Measurements from ENCODE around the gene MGAT5.
A peak's percentile ranks its signal among the peaks of the same experiment; 100 is the strongest.

Gene MGAT5

DNA sequence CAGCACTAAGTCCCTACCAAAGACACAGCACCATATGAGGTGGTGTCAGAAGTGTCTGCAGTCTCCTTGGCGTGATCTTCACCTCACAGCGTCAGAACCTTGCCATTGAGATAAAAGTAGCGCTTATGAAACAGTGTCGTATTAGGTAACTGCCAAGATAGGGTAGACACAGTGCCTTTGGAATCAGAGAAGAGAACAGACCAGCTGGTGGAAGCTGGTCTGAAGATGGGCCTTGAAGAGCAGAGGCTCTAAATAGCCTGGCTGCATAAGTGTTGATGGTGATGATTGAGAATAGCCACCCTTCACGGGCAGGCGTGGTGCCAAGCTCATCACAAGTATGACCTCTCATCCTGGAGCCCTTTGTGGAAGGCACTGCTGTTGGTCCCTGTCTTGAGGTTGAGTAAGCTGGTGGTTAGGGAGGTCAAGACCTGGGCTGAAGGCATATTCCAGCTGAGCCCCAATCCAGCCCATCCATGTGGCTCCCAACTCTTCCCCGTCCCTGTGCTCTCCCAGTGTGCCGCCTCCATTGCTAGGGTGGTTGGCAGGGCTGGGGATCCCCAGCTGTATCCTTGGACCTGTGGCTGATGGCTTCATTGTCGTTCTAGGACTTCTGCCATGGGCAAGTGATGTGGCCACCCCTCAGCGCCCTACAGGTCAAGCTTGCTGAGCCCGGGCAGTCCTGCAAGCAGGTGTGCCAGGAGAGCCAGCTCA is 187.4 kb downstream of the MGAT5 start:
- Mint-ChIP-seq H3K36me3 (ENCODE audit: low read depth) (peaks cover 73% of the 10 kb centered on the region), H3K4me1 (ENCODE audit: low read depth) (no peaks in the 10 kb centered on the region), H3K27ac (peak overlapping the region; percentile 8), H3K27me3 (no peaks in the 10 kb centered on the region), H3K9me3 (no peaks in the 10 kb centered on the region), H3K4me3 (no peak overlapping the region)
- DNase-seq = no peak

DNA sequence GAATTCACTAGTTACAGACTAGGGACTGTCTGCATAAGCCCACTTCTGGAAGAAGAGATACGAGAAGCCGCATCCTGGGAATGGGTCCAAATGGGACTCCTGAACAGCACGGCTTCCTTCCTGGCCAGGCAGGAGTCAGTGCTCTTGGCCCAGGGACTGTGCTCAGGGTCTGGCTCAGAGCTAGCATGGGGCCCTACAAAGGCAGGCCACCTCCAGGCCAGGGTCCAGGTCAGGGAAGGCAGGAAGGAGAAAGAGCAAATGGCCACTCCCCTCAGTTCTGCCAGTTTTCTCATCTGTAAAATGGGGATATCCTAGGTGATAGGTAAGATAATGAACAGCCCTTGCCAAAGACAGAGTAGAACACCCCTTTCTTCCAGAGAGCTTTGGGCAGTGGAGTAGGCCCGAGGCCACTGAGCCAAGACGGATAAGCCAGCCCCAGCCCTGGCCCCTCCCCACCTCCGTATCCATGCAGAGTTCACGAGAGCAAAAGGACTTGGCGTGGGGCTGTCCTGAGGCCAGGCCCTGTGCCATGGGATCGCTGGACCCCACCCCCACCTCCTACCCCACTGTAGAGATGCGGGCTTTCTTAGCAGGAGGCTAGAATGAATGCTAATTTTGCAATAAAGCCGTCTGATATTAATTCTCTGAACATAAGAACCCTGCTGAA is 190.1 kb downstream of the MGAT5 start:
- Mint-ChIP-seq H3K4me1 (ENCODE audit: low read depth) (no peaks in the 10 kb centered on the region), H3K27me3 (no peaks in the 10 kb centered on the region), H3K9me3 (no peaks in the 10 kb centered on the region), H3K4me3 (no peak overlapping the region), H3K36me3 (ENCODE audit: low read depth) (peaks cover 75% of the 10 kb centered on the region), H3K27ac (no peak overlapping the region)
- no peak for DNase-seq

GRCh38 chr2:134445116-134445515 is 191.2 kb downstream of the MGAT5 start:
- H3K27me3 Mint-ChIP-seq = no peaks in the 10 kb centered on the region
- H3K27ac Mint-ChIP-seq = peak overlapping the region; percentile 33
- no peaks in the 10 kb centered on the region for H3K9me3 Mint-ChIP-seq
- no peak overlapping the region for H3K4me3 Mint-ChIP-seq
- H3K4me1 Mint-ChIP-seq (ENCODE audit: low read depth) = no peaks in the 10 kb centered on the region
- DNase-seq = no peak
- peaks cover 74% of the 10 kb centered on the region for H3K36me3 Mint-ChIP-seq (ENCODE audit: low read depth)

DNA sequence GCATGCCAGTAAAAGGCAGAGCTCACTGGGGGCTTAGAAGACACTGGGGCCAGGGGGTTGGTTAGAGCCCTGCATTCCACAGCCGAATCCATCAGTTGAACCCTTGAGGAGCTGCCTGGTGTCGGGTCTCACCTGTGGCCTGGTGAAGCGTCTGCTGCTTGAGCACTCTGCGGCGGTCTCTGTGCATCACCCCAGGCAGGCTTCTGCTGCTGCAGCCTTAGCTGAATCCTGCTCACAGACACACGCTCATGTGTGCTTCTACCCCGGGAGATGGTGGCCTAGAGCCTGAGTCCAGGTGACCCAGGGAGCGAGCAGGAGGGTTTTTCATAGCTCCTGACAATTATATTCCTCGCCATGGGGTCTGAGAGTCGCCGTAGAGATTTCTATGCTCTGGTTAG is 192.1 kb downstream of the MGAT5 start:
- Mint-ChIP-seq H3K36me3 (ENCODE audit: low read depth) (peaks cover 77% of the 10 kb centered on the region), H3K27me3 (no peaks in the 10 kb centered on the region), H3K4me3 (no peak overlapping the region), H3K27ac (peak overlapping the region; percentile 33), H3K4me1 (ENCODE audit: low read depth) (no peaks in the 10 kb centered on the region), H3K9me3 (no peaks in the 10 kb centered on the region)
- no peak for DNase-seq

DNA sequence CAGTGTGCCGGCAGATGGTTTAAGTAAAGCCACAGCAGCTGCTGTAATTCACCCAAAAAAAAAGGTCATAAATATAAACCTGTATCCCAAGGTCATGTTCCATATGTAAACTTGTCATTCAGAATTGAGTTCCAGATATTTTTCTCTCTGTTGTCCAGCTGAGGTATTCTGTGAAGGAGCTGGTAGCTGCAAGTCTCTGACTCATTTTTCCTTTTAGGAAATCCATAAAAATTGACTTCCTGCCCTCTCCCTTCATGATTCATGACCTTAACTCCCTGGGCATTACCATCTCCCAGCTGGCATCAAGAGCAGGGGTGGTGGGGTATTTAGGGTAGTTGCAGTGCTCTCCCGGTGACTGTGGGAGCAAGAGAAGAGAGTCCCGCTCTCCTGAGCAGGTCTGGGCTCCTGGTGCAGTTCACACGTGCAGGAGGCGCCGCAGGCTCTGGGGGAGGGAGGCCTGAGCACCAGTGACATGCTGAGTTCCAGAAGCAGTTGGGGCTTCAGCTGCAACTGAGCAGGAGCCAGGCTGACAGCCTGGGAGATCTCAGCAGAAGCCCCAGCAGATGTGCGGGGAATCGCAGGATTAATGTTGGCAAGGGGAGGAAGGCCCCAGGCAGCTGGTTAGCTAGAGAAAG is 192.6 kb downstream of the MGAT5 start:
- DNase-seq = no peak
- H3K36me3 Mint-ChIP-seq (ENCODE audit: low read depth) = peaks cover 75% of the 10 kb centered on the region
- H3K27me3 Mint-ChIP-seq = no peaks in the 10 kb centered on the region
- no peak overlapping the region for H3K4me3 Mint-ChIP-seq
- no peaks in the 10 kb centered on the region for H3K9me3 Mint-ChIP-seq
- no peaks in the 10 kb centered on the region for H3K4me1 Mint-ChIP-seq (ENCODE audit: low read depth)
- peak overlapping the region; percentile 30 for H3K27ac Mint-ChIP-seq

DNA sequence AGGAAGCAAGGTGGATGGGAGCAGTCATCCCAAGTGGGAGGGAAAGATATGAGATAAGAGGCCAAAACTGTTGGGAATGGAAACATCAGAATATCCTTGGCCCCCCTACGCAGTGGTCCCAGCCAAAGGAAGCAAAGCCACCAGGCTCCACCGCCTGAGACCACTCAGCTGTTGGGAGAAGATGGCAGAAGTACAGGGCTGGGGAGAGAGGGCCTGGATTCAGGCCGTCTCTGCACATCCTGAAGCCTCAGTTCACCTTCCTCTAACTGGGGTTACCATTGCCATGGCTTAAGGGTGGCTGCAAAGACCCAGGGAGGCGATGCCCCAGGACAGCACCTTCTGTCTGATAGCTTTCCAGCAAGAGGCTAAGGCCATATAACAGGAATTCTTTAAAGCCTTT is 193.8 kb downstream of the MGAT5 start:
- H3K4me3 Mint-ChIP-seq = no peak overlapping the region
- DNase-seq = no peak
- no peak overlapping the region for H3K27ac Mint-ChIP-seq
- no peaks in the 10 kb centered on the region for H3K9me3 Mint-ChIP-seq
- H3K27me3 Mint-ChIP-seq = no peaks in the 10 kb centered on the region
- peaks cover 69% of the 10 kb centered on the region for H3K36me3 Mint-ChIP-seq (ENCODE audit: low read depth)
- no peaks in the 10 kb centered on the region for H3K4me1 Mint-ChIP-seq (ENCODE audit: low read depth)

DNA sequence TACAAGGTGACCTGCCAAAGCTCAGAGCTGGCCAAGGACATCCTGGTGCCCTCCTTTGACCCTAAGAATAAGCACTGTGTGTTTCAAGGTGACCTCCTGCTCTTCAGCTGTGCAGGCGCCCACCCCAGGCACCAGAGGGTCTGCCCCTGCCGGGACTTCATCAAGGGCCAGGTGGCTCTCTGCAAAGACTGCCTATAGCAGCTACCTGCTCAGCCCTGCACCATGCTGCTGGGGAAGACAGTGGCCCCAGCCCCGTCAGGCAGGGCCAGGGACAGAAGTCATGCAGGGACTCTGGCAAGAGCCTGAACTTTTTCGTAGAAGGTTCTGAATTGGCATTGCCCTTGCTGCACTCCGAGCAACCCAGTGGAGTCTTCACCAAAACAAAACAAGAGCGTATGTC is 194.8 kb downstream of the MGAT5 start:
- peaks cover 65% of the 10 kb centered on the region for H3K36me3 Mint-ChIP-seq (ENCODE audit: low read depth)
- no peaks in the 10 kb centered on the region for H3K9me3 Mint-ChIP-seq
- no peak for DNase-seq
- H3K27me3 Mint-ChIP-seq = no peaks in the 10 kb centered on the region
- no peaks in the 10 kb centered on the region for H3K4me1 Mint-ChIP-seq (ENCODE audit: low read depth)
- H3K4me3 Mint-ChIP-seq = no peak overlapping the region
- H3K27ac Mint-ChIP-seq = no peak overlapping the region

DNA sequence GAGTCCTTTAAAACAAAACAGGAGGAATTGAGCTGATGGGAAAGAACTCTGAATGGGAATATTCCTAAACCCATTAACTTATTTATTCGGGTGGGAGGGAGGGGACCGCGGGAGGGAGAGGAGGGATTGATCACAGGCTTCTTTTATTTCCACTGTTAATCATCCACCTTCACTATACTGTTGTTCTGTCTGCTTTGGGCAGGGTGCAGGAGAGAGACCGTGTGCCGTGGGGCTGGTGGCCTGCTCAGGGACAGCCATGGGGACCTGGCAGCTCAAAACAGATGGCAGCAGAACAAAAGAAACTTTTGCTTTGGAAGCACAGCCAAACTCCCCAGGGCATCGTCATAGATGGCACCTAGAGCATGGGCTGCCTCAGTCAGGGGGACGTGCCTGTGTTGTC is 195.3 kb downstream of the MGAT5 start:
- H3K27ac Mint-ChIP-seq = no peak overlapping the region

DNA sequence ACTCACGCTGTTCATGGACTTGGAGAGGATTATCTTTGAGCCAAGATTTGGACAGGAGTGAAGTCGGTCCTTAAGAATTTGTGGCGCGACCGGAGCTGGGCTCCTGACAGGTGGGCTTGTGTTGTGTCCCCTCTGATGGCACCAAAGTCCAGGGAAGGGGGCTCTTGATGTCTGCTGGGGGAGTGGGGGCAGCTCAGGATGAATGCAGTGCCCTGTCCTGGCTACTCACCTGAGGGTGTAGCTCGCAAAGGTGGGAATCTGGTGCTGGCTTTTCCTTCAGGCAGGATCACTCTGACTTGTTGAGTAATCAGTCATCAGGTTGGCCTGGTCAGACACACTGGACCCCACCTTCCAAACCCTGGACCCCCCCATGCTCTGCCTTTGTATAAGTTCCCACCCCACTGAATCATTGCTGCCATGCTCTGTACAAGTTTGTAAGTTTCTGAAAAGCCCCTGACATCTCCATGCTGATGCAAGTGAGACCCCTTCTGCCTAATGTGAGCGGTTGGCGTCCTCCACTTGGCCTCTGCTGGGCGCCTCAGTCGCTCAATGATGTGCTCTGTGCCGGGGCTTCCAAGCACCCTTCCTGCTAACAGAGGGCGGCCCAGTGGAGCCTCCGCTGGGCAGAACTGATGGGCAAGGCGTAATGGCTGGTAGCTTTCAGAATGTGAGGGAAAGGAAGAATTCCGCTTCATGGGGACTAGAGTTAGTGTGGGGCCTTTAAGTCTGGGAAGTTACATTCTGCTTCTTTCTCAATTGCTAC is 196.1 kb downstream of the MGAT5 start:
- no peak for DNase-seq
- no peaks in the 10 kb centered on the region for H3K9me3 Mint-ChIP-seq
- peaks cover 62% of the 10 kb centered on the region for H3K36me3 Mint-ChIP-seq (ENCODE audit: low read depth)
- no peak overlapping the region for H3K4me3 Mint-ChIP-seq
- H3K27ac Mint-ChIP-seq = no peak overlapping the region
- H3K4me1 Mint-ChIP-seq (ENCODE audit: low read depth) = no peaks in the 10 kb centered on the region
- no peaks in the 10 kb centered on the region for H3K27me3 Mint-ChIP-seq

More for the DNA sequence above, 195.3 kb downstream of the MGAT5 start:
- no peak for DNase-seq
- H3K4me3 Mint-ChIP-seq = no peak overlapping the region
- no peaks in the 10 kb centered on the region for H3K9me3 Mint-ChIP-seq
- H3K4me1 Mint-ChIP-seq (ENCODE audit: low read depth) = no peaks in the 10 kb centered on the region
- peaks cover 66% of the 10 kb centered on the region for H3K36me3 Mint-ChIP-seq (ENCODE audit: low read depth)
- no peaks in the 10 kb centered on the region for H3K27me3 Mint-ChIP-seq

DNA sequence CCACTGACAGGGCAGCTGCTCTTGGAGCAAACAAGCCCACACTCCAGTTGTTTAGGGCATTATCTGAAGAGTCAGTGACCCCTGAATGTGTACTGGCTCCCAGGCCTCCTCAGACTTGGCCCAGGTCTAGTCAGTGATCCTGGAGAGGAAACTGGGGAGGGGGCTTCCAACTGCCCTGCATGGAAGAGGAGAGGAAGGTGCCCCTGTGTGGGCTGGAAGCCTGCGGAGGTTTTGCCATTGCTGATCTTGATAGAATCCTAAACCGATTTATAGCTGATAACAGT is 197.4 kb downstream of the MGAT5 start:
- Mint-ChIP-seq H3K27ac (no peak overlapping the region), H3K36me3 (ENCODE audit: low read depth) (peaks cover 64% of the 10 kb centered on the region), H3K27me3 (no peaks in the 10 kb centered on the region)

GRCh38 chr2:134452042-134452733 is 198.3 kb downstream of the MGAT5 start:
- Mint-ChIP-seq H3K9me3 (no peaks in the 10 kb centered on the region), H3K4me3 (no peak overlapping the region), H3K36me3 (ENCODE audit: low read depth) (peaks cover 58% of the 10 kb centered on the region), H3K27ac (no peak overlapping the region), H3K27me3 (no peaks in the 10 kb centered on the region), H3K4me1 (ENCODE audit: low read depth) (no peaks in the 10 kb centered on the region)
- DNase-seq = no peak

More for the DNA sequence above, 197.4 kb downstream of the MGAT5 start:
- Mint-ChIP-seq H3K4me3 (no peak overlapping the region), H3K4me1 (ENCODE audit: low read depth) (no peaks in the 10 kb centered on the region), H3K9me3 (no peaks in the 10 kb centered on the region)
- no peak for DNase-seq

GRCh38 chr2:134453476-134453875 is 199.6 kb downstream of the MGAT5 start:
- Mint-ChIP-seq H3K27ac (no peak overlapping the region), H3K27me3 (no peaks in the 10 kb centered on the region), H3K9me3 (no peaks in the 10 kb centered on the region), H3K36me3 (ENCODE audit: low read depth) (peaks cover 51% of the 10 kb centered on the region), H3K4me1 (ENCODE audit: low read depth) (no peaks in the 10 kb centered on the region), H3K4me3 (no peak overlapping the region)
- DNase-seq = no peak

DNA sequence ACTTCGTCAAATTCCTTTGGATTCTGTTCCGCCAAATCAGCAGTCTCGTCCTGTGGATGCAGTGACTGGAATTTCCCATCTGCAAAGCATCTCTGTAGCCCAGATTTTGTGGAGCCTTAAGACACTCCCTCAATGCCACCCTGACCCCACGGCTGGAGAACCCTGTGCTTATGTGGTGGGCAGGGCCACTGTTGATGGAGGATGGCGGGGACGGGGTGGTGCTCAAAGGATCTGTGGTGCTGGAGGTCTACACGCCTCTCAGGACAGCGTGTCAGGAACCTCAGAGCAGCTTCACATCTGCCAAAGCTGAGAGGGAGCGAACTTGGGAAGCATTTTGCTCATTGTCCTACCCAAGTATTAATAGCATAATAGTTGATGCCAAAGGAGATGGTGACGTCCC is 200.1 kb downstream of the MGAT5 start:
- H3K27me3 Mint-ChIP-seq = no peaks in the 10 kb centered on the region
- H3K4me1 Mint-ChIP-seq (ENCODE audit: low read depth) = no peaks in the 10 kb centered on the region
- H3K27ac Mint-ChIP-seq = no peak overlapping the region
- peaks cover 46% of the 10 kb centered on the region for H3K36me3 Mint-ChIP-seq (ENCODE audit: low read depth)
- no peak for DNase-seq
- H3K4me3 Mint-ChIP-seq = no peak overlapping the region
- no peaks in the 10 kb centered on the region for H3K9me3 Mint-ChIP-seq

- Mint-ChIP-seq H3K4me1 (ENCODE audit: low read depth) (no peaks in the 10 kb centered on the region), H3K9me3 (no peaks in the 10 kb centered on the region), H3K36me3 (ENCODE audit: low read depth) (peaks cover 42% of the 10 kb centered on the region), H3K27me3 (no peaks in the 10 kb centered on the region), H3K27ac (no peak overlapping the region), H3K4me3 (no peak overlapping the region)
- DNase-seq = no peak
Measured at GRCh38 chr2:134454426-134454825, 200.6 kb downstream of the MGAT5 start.
